ENCODE measurements around the gene WDR6. TPM values are rescaled to one million over a fixed set of nuclear protein-coding genes. Genes with fewer than 3 reads are reported as not detected.
A peak's percentile ranks its signal among the peaks of the same experiment; 100 is the strongest.

Gene WDR6
- total and polyA plus RNA-seq, 9 of the 15 experiments (the other 6 are each of a cell fraction or from before 2014, with no cell fraction given), result 8.9 to 90.6 (median 44.7) TPM

GRCh38 chr3:49021813-49022687 is 14.9 kb downstream of the WDR6 start, which contains the start of gene NDUFAF3 (continued):
- TF ChIP-seq E4F1 (CRISPR knock-in tag; IDR thresholded peaks at IDR 0.05; ENCODE audit: borderline replicate concordance) (no peak), SMARCB1 (IDR thresholded peaks at IDR 0.05; ENCODE audit: insufficient read length, low read depth) (no peak), THRAP3 (IDR thresholded peaks at IDR 0.05; ENCODE audit: borderline replicate concordance) (no peak), RBM39 (optimal IDR thresholded peaks at IDR 0.05; ENCODE audit: low read depth, low read length) (peak; percentile 20), ZBTB34 (CRISPR knock-in tag; IDR thresholded peaks at IDR 0.05) (no peak), MXI1 (IDR thresholded peaks at IDR 0.05; ENCODE audit: low read depth, low read length) (no peak), TGIF2 (CRISPR knock-in tag; IDR thresholded peaks at IDR 0.05) (no peak), SRF (CRISPR knock-in tag; IDR thresholded peaks at IDR 0.05) (no peak), ZNF175 (CRISPR knock-in tag; IDR thresholded peaks at IDR 0.05; ENCODE audit: low read depth) (no peak), POLR2G (IDR thresholded peaks at IDR 0.05; ENCODE audit: low read depth, low read length) (peak; percentile 62), SMAD3 (CRISPR knock-in tag; conservative IDR thresholded peaks at IDR 0.05) (no peak), CGGBP1 (CRISPR knock-in tag; IDR thresholded peaks at IDR 0.05) (no peak), KLF16 (IDR thresholded peaks at IDR 0.05) (no peak), SNAPC5 (CRISPR knock-in tag; IDR thresholded peaks at IDR 0.05) (no peak), MIER1 (IDR thresholded peaks at IDR 0.05; ENCODE audit: low read depth) (no peak), E2F3 (CRISPR knock-in tag; IDR thresholded peaks at IDR 0.05) (no peak), JUN (IDR thresholded peaks at IDR 0.05; ENCODE audit: borderline replicate concordance, low read depth, low read length) (peak; percentile 40; the same call in 1 of the 2 replicates), JUN (CRISPR knock-in tag; IDR thresholded peaks at IDR 0.05; ENCODE audit: borderline replicate concordance) (peak; percentile 61; the same call in 1 of the 2 replicates), KAT2B (IDR thresholded peaks at IDR 0.05; ENCODE audit: low read depth, low read length) (no peak), SNRNP70 (optimal IDR thresholded peaks at IDR 0.05; ENCODE audit: low read depth, low read length) (no peak), SMC3 (conservative IDR thresholded peaks at IDR 0.05; ENCODE audit: insufficient read depth, low read depth, low read length) (no peak; the same call in 1 of the 2 replicates), TSC22D4 (tag; IDR thresholded peaks at IDR 0.05) (no peak), DDX20 (tag; IDR thresholded peaks at IDR 0.05; ENCODE audit: low read depth) (no peak), SAFB (IDR thresholded peaks at IDR 0.05; ENCODE audit: borderline replicate concordance, low read depth, low read length) (peak; percentile 18; the same call in 1 of the 2 replicates)
